BLaER1 treated with 17β-estradiol and CSF1 and Interleukin-3, amounts not matched to agents 10 nM and 100 nM (cell line): Measurements from ENCODE around the gene MYO1B.

Source experiments
- H3K27ac ChIP-seq, 11 experiments: shearing (Covaris generic); formaldehyde crosslinking; 2 replicates each; pipeline ENCODE4 v1.8.1; 2022
- H3K27me3 ChIP-seq, 11 experiments: shearing (Covaris generic); formaldehyde crosslinking; 2 replicates each; pipeline ENCODE4 v1.8.1; 2022
- H3K36me3 ChIP-seq, 11 experiments: shearing (Covaris generic); formaldehyde crosslinking; 2 replicates each; pipeline ENCODE4 v1.8.1; 2022
- H3K4me1 ChIP-seq, 10 experiments: shearing (Covaris generic); formaldehyde crosslinking; 2 replicates each; pipeline ENCODE4 v1.8.1; 2022
- H3K4me2 ChIP-seq, 11 experiments: shearing (Covaris generic); formaldehyde crosslinking; 2 replicates each; pipeline ENCODE4 v1.8.1; 2022
- H3K4me3 ChIP-seq, 10 experiments: shearing (Covaris generic); formaldehyde crosslinking; 2 replicates each; pipeline ENCODE4 v1.8.1; 2022
- H3K9ac ChIP-seq, 11 experiments: shearing (Covaris generic); formaldehyde crosslinking; 2 replicates each; pipeline ENCODE4 v1.8.1; 2022
- H3K9me3 ChIP-seq, 11 experiments: shearing (Covaris generic); formaldehyde crosslinking; replicated peaks in 1 of 11; 2 replicates each; pipeline ENCODE4 v1.8.1; 2022
- H4K20me1 ChIP-seq, 11 experiments: shearing (Covaris generic); formaldehyde crosslinking; 2 replicates each; pipeline ENCODE4 v1.8.1; 2022
- Cebpa-rat ChIP-seq, 11 experiments: shearing (Covaris generic); IDR thresholded peaks; 2 replicates each; pipeline ENCODE4 v1.8.1; 2022

MYO1B gene

GRCh38 chr2:191255756-191256312 is 10.6 kb downstream of the MYO1B start:
- Histone ChIP-seq H3K9ac (no peak overlapping the region), H3K4me2 (0 out of 22 replicates have a peak overlapping the region, but pooled peaks of 1 of the 11 experiments have one; percentile 19), H4K20me1 (peaks cover 0 to 96% (median 0%) of the 10 kb centered on the region in 11 experiments; a peak in 11 of 22 replicates), H3K27ac (no peak overlapping the region), H3K9me3 (no peaks in the 10 kb centered on the region), H3K36me3 (peaks cover 0 to 11% (median 0%) of the 10 kb centered on the region in 11 experiments; a peak in 1 of 22 replicates), H3K27me3 (no peaks in the 10 kb centered on the region), H3K4me3 (no peak overlapping the region), H3K4me1 (no peaks in the 10 kb centered on the region)
- TF ChIP-seq Cebpa-rat (IDR thresholded peaks at IDR 0.05): no peak

GRCh38 chr2:191257934-191258333 is 12.7 kb downstream of the MYO1B start:
- Histone ChIP-seq H3K4me2 (no peak overlapping the region), H3K4me3 (no peak overlapping the region), H3K27me3 (no peaks in the 10 kb centered on the region), H3K9me3 (no peaks in the 10 kb centered on the region), H3K9ac (no peak overlapping the region), H3K4me1 (no peaks in the 10 kb centered on the region), H4K20me1 (peaks cover 0 to 96% (median 0%) of the 10 kb centered on the region in 11 experiments; a peak in 11 of 22 replicates), H3K36me3 (peaks cover 0 to 11% (median 0%) of the 10 kb centered on the region in 11 experiments; a peak in 1 of 22 replicates), H3K27ac (no peak overlapping the region)
- TF ChIP-seq Cebpa-rat (IDR thresholded peaks at IDR 0.05): no peak

- H3K9me3 ChIP-seq: no peaks in the 10 kb centered on the region
- H3K36me3 ChIP-seq: peaks cover 0 to 11% (median 0%) of the 10 kb centered on the region in 11 experiments; a peak in 1 of 22 replicates
- H3K27me3 ChIP-seq: no peaks in the 10 kb centered on the region
- no peak overlapping the region for H3K4me3 ChIP-seq
- H3K4me1 ChIP-seq: no peaks in the 10 kb centered on the region
- H4K20me1 ChIP-seq: peaks cover 0 to 87% (median 0%) of the 10 kb centered on the region in 11 experiments; a peak in 11 of 22 replicates
- H3K9ac ChIP-seq: no peak overlapping the region
- no peak overlapping the region for H3K4me2 ChIP-seq
- TF ChIP-seq Cebpa-rat (IDR thresholded peaks at IDR 0.05): no peak
- H3K27ac ChIP-seq: no peak overlapping the region
Measured at GRCh38 chr2:191258996-191259395, 13.8 kb downstream of the MYO1B start.

- Histone ChIP-seq H3K4me3 (no peak overlapping the region), H3K9ac (no peak overlapping the region), H3K27me3 (no peaks in the 10 kb centered on the region), H3K4me1 (peaks cover 0 to 8% (median 0%) of the 10 kb centered on the region in 10 experiments; a peak in 1 of 20 replicates), H4K20me1 (peaks cover 0 to 69% (median 0%) of the 10 kb centered on the region in 11 experiments; a peak in 7 of 22 replicates), H3K27ac (no peak overlapping the region), H3K4me2 (no peak overlapping the region), H3K9me3 (peaks cover 0 to 19% (median 3%) of the 10 kb centered on the region in 11 experiments; a peak in 14 of 22 replicates), H3K36me3 (peaks cover 0 to 11% (median 0%) of the 10 kb centered on the region in 11 experiments; a peak in 1 of 22 replicates)
- TF ChIP-seq Cebpa-rat (IDR thresholded peaks at IDR 0.05): no peak
Measured at GRCh38 chr2:191262436-191262835, 17.2 kb downstream of the MYO1B start.

- TF ChIP-seq Cebpa-rat (IDR thresholded peaks at IDR 0.05): no peak
- no peaks in the 10 kb centered on the region for H3K27me3 ChIP-seq
- H3K4me3 ChIP-seq: no peak overlapping the region
- peaks cover 0 to 25% (median 9%) of the 10 kb centered on the region in 11 experiments; a peak in 17 of 22 replicates for H3K9me3 ChIP-seq
- no peak overlapping the region for H3K9ac ChIP-seq
- H3K4me1 ChIP-seq: peaks cover 0 to 8% (median 0%) of the 10 kb centered on the region in 10 experiments; a peak in 1 of 20 replicates
- no peak overlapping the region for H3K4me2 ChIP-seq
- H3K36me3 ChIP-seq: peaks cover 0 to 17% (median 3%) of the 10 kb centered on the region in 11 experiments; a peak in 6 of 22 replicates
- peaks cover 0 to 71% (median 0%) of the 10 kb centered on the region in 11 experiments; a peak in 7 of 22 replicates for H4K20me1 ChIP-seq
- no peak overlapping the region for H3K27ac ChIP-seq
Measured at GRCh38 chr2:191263050-191263449, 17.8 kb downstream of the MYO1B start.

- no peak for TF ChIP-seq Cebpa-rat (IDR thresholded peaks at IDR 0.05)
- no peak overlapping the region for H3K4me2 ChIP-seq
Measured at GRCh38 chr2:191264647-191265081, 19.5 kb downstream of the MYO1B start.

GRCh38 chr2:191265311-191266170 is 20.3 kb downstream of the MYO1B start:
- TF ChIP-seq Cebpa-rat (IDR thresholded peaks at IDR 0.05): no peak
- Histone ChIP-seq H3K9me3 (peaks cover 7 to 44% (median 20%) of the 10 kb centered on the region in 11 experiments; a peak in 19 of 22 replicates), H3K36me3 (peaks cover 0 to 17% (median 6%) of the 10 kb centered on the region in 11 experiments; a peak in 6 of 22 replicates), H4K20me1 (peaks cover 0 to 70% (median 0%) of the 10 kb centered on the region in 11 experiments; a peak in 6 of 22 replicates), H3K9ac (no peak overlapping the region), H3K27me3 (no peaks in the 10 kb centered on the region), H3K4me2 (0 out of 22 replicates have a peak overlapping the region, but pooled peaks of 1 of the 11 experiments have one; percentile 2), H3K4me3 (no peak overlapping the region), H3K4me1 (peaks cover 0 to 8% (median 0%) of the 10 kb centered on the region in 10 experiments; a peak in 1 of 20 replicates), H3K27ac (no peak overlapping the region)

More at GRCh38 chr2:191264647-191265081, 19.5 kb downstream of the MYO1B start:
- Histone ChIP-seq H3K36me3 (peaks cover 0 to 17% (median 6%) of the 10 kb centered on the region in 11 experiments; a peak in 6 of 22 replicates), H3K27me3 (no peaks in the 10 kb centered on the region), H3K4me3 (no peak overlapping the region), H3K9me3 (peaks cover 7 to 41% (median 20%) of the 10 kb centered on the region in 11 experiments; a peak in 19 of 22 replicates), H3K4me1 (peaks cover 0 to 8% (median 0%) of the 10 kb centered on the region in 10 experiments; a peak in 1 of 20 replicates), H4K20me1 (peaks cover 0 to 68% (median 0%) of the 10 kb centered on the region in 11 experiments; a peak in 6 of 22 replicates), H3K9ac (no peak overlapping the region), H3K27ac (no peak overlapping the region)

- no peak for TF ChIP-seq Cebpa-rat (IDR thresholded peaks at IDR 0.05)
- Histone ChIP-seq H3K27ac (no peak overlapping the region), H3K9ac (no peak overlapping the region)
Measured at GRCh38 chr2:191266201-191266600, 21.0 kb downstream of the MYO1B start.

More at GRCh38 chr2:191266201-191266600, 21.0 kb downstream of the MYO1B start:
- Histone ChIP-seq H3K4me3 (no peak overlapping the region), H3K27me3 (no peaks in the 10 kb centered on the region), H3K4me1 (peaks cover 0 to 8% (median 0%) of the 10 kb centered on the region in 10 experiments; a peak in 1 of 20 replicates), H3K36me3 (peaks cover 0 to 17% (median 6%) of the 10 kb centered on the region in 11 experiments; a peak in 6 of 22 replicates), H4K20me1 (peaks cover 0 to 70% (median 0%) of the 10 kb centered on the region in 11 experiments; a peak in 6 of 22 replicates), H3K4me2 (no peak overlapping the region), H3K9me3 (peaks cover 7 to 44% (median 20%) of the 10 kb centered on the region in 11 experiments; a peak in 19 of 22 replicates)
